ENCODE data around the gene SH2D1B.

Gene SH2D1B

GRCh38 chr1:162397943-162398560 is 13.9 kb downstream of the SH2D1B start:
- DNase-seq, result peak; percentile 22

DNA sequence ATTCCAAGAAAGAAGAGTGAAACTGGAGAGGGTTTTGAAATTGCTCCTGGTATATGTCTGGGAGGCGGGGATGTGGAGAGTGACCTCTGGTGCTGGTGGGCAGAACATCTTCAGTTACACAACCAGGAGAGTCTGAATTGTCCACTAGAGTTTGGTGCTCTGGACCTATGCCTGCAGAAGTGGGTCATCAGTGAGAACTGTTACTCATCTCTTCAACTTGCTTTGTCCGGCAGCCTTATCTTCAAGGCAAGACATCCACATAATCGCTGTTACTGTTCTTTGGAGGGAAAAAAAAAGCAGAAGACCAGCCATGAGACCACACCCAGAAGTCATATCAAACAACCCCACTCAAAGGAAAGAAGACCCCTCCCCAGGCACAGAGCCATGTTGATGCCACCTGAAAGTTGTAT is 14.9 kb downstream of the SH2D1B start:
- no peak for DNase-seq

GRCh38 chr1:162396201-162396906 is 15.6 kb downstream of the SH2D1B start:
- DNase-seq, result no peak

DNA sequence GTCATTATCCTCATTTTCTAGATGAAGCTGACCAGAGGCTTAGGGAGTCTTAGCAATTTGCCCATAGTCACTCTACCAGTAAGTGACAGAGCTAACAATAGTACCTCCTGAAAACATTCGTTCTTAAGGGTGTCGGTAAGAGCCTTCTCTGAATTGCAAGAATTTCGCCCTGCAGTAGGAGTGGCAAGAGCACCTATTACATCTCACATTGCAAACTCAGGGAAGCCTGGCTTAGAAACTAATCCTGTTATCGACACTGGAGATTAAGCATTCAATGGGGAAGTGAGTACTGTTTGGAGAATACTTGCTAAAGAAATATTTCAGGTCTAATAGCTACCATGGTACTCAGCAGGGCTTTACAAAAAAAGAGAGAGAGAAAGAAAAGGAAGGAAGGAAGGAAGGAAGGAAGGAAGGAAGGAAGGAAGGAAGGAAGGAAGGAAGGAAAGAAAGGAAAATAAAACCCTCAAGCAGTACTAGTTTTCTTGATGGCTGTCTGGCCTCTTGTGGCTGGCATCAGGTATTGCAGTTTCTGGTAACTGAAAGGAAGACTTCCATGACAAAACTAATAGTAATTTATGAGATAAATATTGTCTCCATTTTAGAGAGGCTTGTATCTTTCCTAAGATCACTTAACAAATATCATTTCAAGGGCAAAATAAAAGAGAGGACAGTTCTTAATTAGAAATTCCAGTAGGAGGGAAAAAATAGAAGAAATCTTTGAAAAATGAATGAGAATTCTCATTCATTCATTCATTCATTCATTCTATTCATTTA is 20.0 kb downstream of the SH2D1B start:
- DNase-seq, result peak; percentile 35

DNA sequence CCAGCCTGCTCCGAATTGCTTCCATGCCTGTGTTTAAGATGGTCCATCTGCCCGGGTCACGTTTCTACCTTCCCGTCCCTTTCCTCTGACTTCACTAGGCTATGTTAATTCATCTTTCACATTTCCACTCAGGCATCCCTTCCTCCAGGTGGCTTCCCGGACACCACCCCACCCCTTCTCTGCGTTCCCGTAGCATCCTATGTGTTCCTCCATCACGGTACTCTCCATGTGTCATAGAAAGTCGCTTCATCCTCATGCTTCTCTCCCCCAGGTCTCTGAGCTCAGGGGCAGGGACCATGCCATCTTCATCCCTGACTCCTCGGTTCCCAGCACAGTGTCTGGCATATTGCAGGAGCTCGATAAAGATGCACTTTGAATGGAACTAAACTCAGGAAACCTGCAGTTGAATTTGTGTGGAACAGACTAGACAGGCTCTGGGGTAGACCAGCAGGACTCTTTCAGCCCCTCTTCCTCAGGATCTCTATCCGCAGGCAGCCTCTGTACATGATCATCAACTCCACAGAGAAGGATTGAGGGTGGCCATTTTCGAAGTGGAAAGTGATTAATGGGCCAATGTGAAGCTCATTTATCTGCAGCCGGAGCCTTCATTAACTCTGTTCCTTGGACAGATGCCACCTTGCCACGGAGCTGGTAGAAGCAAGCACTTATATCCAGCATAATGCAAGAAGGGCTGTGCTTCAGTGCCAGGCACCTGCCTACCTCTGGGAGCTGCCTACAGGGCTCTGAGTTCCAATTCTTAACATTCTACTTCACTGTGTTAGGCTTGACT is 21.3 kb downstream of the SH2D1B start:
- no peak for DNase-seq

- DNase-seq, result no peak
Observed at GRCh38 chr1:162389971-162390370, 22.0 kb downstream of the SH2D1B start.

DNA sequence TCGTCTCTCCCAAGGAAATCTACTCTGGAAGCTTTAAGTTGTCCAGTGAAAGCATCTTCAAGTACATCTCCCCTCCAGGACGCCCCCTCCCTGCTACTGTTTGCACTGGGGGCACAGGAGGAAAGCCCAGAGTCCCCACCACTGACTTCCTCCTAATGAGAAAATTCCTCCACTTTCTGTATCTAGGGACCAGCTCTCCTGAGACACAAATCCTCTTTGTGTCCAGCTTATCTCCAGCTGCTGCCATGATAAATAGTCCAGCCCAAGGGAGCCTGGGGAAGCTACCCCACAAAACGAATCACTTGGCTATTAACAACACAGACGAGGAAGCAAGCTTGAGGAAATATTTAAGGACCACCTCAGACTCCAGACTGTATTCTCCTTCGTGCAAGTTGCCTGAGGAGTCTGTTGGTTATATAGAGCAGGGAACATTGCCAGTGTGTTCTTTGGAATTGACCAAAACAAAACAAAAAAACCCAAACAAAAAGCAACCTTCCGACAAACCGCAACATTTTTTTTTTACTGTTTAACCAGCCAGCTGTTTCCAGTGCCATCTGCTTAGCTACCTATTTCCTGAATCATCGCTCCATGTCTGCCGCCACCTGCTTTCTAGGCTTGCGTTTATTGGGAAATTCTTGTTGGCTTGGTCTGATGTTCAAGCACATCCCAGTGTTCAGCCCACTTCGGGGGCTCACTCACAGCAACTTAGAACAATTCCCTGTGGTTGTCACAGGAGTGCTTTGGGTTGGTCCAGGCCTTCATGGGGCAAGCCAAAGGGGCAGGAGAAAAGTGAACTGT is 22.7 kb downstream of the SH2D1B start:
- DNase-seq, result no peak

DNA sequence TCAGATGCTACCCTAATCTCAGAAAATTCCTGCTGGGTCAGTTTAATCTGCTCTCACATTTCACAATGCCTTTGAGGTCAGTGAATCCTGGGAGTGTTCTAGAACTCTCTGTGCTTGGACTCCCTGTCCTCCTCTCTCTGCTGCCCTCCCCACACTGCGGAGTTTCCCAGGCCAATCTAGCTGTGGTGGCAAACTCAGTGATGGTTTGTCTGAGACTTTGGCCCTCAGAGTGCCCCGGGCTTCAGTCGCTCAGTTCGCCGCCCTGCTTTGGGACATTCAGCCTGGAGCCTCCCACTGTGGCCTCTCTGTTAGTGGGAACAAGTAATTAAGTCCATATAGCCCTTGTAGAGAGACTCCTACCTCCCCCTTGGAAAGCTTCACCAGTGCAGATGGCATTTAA is 23.3 kb downstream of the SH2D1B start:
- no peak for DNase-seq

GRCh38 chr1:162388083-162388594 is 23.8 kb downstream of the SH2D1B start:
- no peak for DNase-seq

GRCh38 chr1:162387226-162388082 is 24.5 kb downstream of the SH2D1B start:
- DNase-seq, result no peak

DNA sequence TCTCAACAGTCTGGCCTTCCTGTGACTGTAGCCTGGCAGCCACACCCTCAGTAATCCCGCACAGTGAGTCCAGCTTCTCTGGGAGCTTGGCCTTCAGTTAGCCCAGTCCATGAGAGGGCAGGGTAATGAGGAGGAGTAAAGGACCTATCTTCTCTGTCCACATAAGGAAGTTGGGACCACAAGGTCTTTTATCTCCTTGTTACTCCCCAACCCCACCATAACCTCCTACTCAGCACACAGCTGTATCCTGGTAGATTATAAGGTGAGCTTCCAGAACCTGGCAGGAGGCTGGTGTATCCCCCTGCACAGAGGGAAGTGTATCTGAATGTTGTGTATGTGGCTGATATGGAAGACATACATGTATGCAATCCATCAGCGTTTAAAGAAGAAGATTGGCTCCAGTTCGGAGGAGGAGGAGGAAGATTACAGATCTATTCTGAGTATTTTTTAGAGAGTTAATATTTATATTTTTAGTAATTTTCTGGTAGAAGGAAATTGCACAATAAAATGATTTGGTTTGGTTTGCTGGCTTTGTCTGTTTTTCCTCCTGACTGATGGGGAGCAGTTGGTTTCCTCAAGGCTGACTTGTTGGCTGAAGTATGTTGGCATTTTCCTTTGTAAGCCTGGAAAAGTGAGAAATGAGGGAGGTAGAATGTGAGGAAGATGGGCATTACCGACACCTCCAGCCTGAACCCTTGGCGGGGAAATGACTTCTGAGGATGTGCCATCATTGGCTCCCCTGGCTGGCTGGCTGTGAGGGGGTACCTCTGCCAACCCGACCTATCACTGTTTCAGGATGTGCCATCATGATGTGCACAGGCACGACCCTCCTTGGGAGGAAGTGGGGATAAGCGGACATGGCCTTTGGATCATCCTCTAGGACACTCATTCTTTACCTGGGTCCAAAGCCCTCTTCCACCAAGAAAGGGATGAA is 25.4 kb downstream of the SH2D1B start:
- DNase-seq, result no peak

DNA sequence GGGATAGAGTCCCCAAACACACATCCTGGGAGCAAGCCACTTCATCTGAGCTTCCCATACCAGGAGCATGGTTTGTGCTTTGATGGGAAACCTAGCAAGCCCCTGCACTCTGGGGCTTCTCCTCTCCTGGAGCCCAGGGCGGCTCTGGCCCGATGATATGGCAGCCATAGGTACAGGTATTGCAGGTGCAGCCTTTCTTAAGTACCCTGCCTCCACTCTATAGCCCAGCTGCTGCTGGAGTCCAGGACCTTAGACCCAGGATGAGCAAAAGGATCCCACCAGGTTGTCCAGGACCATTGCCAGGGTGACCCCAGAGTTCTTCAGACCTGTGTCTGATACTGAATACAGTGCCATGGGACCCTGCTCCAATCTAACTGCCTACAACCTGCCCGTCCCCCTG is 26.2 kb downstream of the SH2D1B start:
- no peak for DNase-seq

GRCh38 chr1:162385280-162385623 is 26.7 kb downstream of the SH2D1B start:
- no peak for DNase-seq

- no peak for DNase-seq
Observed at GRCh38 chr1:162384601-162385279, 27.2 kb downstream of the SH2D1B start.

GRCh38 chr1:162384116-162384515 is 27.8 kb downstream of the SH2D1B start:
- no peak for DNase-seq

DNA sequence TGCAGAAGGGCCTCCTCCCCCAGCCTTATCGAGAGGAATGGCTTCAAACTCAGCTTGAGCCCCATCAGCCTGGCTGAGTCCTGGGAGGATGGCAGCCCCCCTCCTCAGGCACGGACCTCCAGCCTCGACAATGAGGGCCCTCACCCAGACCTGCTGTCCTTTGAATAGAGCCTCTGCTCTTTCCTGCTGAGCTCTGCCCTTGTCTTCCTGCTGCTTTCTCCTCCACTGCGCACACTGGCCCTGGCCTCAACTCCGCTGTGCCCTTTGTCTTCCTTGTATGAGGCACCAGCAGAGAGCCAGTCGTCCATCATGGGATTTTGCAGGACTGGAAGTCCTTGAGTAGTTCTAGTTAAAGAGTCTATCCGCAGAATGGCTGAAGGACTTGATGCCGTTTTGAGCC is 28.4 kb downstream of the SH2D1B start:
- DNase-seq, result no peak

DNA sequence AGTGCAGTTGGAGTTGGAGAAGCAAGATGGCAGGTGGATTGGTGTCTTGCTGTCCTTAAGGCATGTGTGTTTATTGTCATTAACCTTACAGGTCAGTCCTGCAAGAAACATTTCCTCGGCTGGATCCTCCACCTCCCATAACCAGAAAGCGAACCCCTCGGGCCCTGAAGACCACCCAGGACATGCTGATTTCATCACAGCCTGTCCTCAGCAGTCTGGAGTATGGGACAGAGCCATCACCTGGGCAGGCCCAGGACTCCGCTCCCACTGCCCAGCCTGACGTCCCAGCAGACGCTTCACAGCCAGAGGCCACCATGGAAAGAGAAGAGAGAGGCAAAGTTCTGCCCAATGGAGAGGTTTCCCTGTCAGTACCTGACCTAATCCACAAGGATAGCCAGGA is 28.8 kb downstream of the SH2D1B start:
- no peak for DNase-seq

GRCh38 chr1:162381941-162382750 is 29.8 kb downstream of the SH2D1B start:
- DNase-seq, result no peak

GRCh38 chr1:162381383-162381782 is 30.6 kb downstream of the SH2D1B start, which contains the start of gene C1orf226:
C1orf226 (plus strand) TSS chr1:162381728; CDS start chr1:162381902, 174 bp downstream.
- no peak for DNase-seq

Data from NCI-H748 treated with DMSO at 0.1 percent for 48 hours (cell line).